ENCODE results near the gene RBBP7. TPM values are rescaled to one million over a fixed set of nuclear protein-coding genes. Genes with fewer than 3 reads are reported as not detected.

Gene RBBP7
- polyA plus RNA-seq, 1 donor (not counting 4 experiments of a cell fraction or from before 2014, with no cell fraction given): 137 TPM

DNA sequence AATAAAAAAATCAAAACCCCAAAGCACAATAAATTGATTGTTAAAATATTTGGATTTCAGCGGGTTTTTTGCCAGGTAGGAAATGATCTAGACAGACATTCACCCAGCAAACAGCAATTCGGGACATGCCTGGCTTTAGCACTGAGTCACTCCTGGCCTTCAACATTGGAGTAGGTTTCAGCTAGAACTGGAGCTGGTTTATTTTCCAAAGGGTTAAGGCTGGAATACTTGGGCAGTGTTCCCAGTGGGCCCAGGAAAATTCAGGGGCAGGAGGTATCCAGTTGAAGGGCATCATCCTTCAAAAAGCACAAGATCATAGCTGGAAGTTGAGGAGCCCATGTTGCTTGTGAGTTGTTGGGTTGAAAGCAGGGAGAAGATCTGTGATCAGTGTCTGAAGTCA, 42.9 kb downstream of the RBBP7 start:
- Histone ChIP-seq H3K9ac (ENCODE audit: control insufficient read depth, extremely low read depth, insufficient read depth, low read length) (peak overlapping the region; percentile 73), H3K9me3 (ENCODE audit: control insufficient read depth, low read depth, low read length) (no peaks in the 10 kb centered on the region), H3K9me1 (ENCODE audit: control insufficient read depth, extremely low read depth, insufficient read depth, low read length) (peaks cover 2% of the 10 kb centered on the region), H3K79me2 (ENCODE audit: control insufficient read depth, insufficient read depth, low read length) (no peaks in the 10 kb centered on the region), H3K4me1 (ENCODE audit: control insufficient read depth, extremely low read depth, insufficient read depth, low read length) (peaks cover 51% of the 10 kb centered on the region), H3K36me3 (ENCODE audit: control insufficient read depth in 2 of 2, extremely low read depth in 1 of 2, insufficient read depth in 2 of 2, low read length in 2 of 2) (peaks cover 10 to 23% of the 10 kb centered on the region in 2 experiments), H3K4me2 (ENCODE audit: control insufficient read depth, extremely low read depth, insufficient read depth, low read depth, low read length) (peak overlapping the region; percentile 67), H3K27me3 (ENCODE audit: control insufficient read depth, extremely low read depth, insufficient read depth, low read length) (no peaks in the 10 kb centered on the region), H3K4me3 (ENCODE audit: control insufficient read depth in 2 of 3, extremely low read depth in 1 of 3, insufficient read depth in 2 of 3, low read depth in 1 of 3, low read length in 3 of 3) (peak overlapping the region in 1 of 3 experiments; percentile 31), H3K27ac (ENCODE audit: control insufficient read depth, insufficient read depth, low read length) (peak overlapping the region; percentile 90), H4K20me1 (ENCODE audit: control insufficient read depth, extremely low read depth, insufficient read depth, low read length) (no peaks in the 10 kb centered on the region), H2AFZ (ENCODE audit: control insufficient read depth, low read length) (peak overlapping the region; percentile 58)
- FAIRE-seq (peak; percentile 62), DNase-seq (ENCODE audit: low read depth, low spot score) (no peak)
- TF ChIP-seq, protein P1, sequence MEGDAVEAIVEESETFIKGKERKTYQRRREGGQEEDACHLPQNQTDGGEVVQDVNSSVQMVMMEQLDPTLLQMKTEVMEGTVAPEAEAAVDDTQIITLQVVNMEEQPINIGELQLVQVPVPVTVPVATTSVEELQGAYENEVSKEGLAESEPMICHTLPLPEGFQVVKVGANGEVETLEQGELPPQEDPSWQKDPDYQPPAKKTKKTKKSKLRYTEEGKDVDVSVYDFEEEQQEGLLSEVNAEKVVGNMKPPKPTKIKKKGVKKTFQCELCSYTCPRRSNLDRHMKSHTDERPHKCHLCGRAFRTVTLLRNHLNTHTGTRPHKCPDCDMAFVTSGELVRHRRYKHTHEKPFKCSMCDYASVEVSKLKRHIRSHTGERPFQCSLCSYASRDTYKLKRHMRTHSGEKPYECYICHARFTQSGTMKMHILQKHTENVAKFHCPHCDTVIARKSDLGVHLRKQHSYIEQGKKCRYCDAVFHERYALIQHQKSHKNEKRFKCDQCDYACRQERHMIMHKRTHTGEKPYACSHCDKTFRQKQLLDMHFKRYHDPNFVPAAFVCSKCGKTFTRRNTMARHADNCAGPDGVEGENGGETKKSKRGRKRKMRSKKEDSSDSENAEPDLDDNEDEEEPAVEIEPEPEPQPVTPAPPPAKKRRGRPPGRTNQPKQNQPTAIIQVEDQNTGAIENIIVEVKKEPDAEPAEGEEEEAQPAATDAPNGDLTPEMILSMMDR (optimal IDR thresholded peaks at IDR 0.05 in 1 of 3, IDR thresholded peaks at IDR 0.05 in 1 of 3, conservative IDR thresholded peaks at IDR 0.05 in 1 of 3; ENCODE audit: extremely low read depth in 1 of 3, insufficient read depth in 2 of 3, low read length in 3 of 3): no peak
- TF ChIP-seq EZH2 (IDR thresholded peaks at IDR 0.05; ENCODE audit: low read length): no peak
- dilution Hi-C loops (cut with MboI; ENCODE audit: extremely low pct_ligation_motif_present, low sequenced_read_pairs): loop anchor here (25.0 kb wide), 1 partner anchor 235 kb away; no protein-coding TSS in a partner anchor

DNA sequence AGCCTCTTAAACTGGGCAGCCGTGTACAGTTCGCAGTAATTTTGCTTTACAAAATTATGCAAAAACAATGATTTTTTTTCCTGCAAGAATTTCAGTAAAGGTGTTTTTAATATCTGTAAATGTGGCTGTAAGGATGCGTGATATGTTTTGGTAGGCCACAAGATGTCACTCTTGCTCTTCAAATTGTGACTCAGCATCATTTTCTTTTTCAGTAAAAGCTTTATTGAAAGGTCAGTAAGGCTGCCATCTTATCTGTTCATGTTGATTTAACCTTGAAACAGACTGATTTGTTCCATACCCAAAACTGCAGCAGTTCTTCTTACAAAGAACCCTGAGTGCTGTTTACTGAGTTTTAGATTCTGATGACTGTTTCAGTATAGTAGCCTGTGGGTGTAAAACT, 44.0 kb downstream of the RBBP7 start:
- Histone ChIP-seq H2AFZ (ENCODE audit: control insufficient read depth, low read length) (peak overlapping the region; percentile 33), H3K9ac (ENCODE audit: control insufficient read depth, extremely low read depth, insufficient read depth, low read length) (no peak overlapping the region), H4K20me1 (ENCODE audit: control insufficient read depth, extremely low read depth, insufficient read depth, low read length) (no peaks in the 10 kb centered on the region), H3K9me1 (ENCODE audit: control insufficient read depth, extremely low read depth, insufficient read depth, low read length) (peaks cover 2% of the 10 kb centered on the region), H3K9me3 (ENCODE audit: control insufficient read depth, low read depth, low read length) (no peaks in the 10 kb centered on the region), H3K4me1 (ENCODE audit: control insufficient read depth, extremely low read depth, insufficient read depth, low read length) (peaks cover 52% of the 10 kb centered on the region), H3K27me3 (ENCODE audit: control insufficient read depth, extremely low read depth, insufficient read depth, low read length) (no peaks in the 10 kb centered on the region), H3K4me2 (ENCODE audit: control insufficient read depth, extremely low read depth, insufficient read depth, low read depth, low read length) (no peak overlapping the region), H3K79me2 (ENCODE audit: control insufficient read depth, insufficient read depth, low read length) (no peaks in the 10 kb centered on the region), H3K27ac (ENCODE audit: control insufficient read depth, insufficient read depth, low read length) (peak overlapping the region; percentile 90), H3K36me3 (ENCODE audit: control insufficient read depth in 2 of 2, extremely low read depth in 1 of 2, insufficient read depth in 2 of 2, low read length in 2 of 2) (peaks cover 9 to 19% of the 10 kb centered on the region in 2 experiments), H3K4me3 (ENCODE audit: control insufficient read depth in 2 of 3, extremely low read depth in 1 of 3, insufficient read depth in 2 of 3, low read depth in 1 of 3, low read length in 3 of 3) (no peak overlapping the region)
- DNase-seq (ENCODE audit: low read depth, low spot score): no peak
- no peak for TF ChIP-seq EZH2 (IDR thresholded peaks at IDR 0.05; ENCODE audit: low read length)
- TF ChIP-seq, protein P1 (optimal IDR thresholded peaks at IDR 0.05 in 1 of 3, IDR thresholded peaks at IDR 0.05 in 1 of 3, conservative IDR thresholded peaks at IDR 0.05 in 1 of 3; ENCODE audit: extremely low read depth in 1 of 3, insufficient read depth in 2 of 3, low read length in 3 of 3): peak in 2 of 3 experiments; percentile 23 to 55
- no peak for FAIRE-seq
- dilution Hi-C loops (cut with MboI; ENCODE audit: extremely low pct_ligation_motif_present, low sequenced_read_pairs): loop anchor here (25.0 kb wide), 1 partner anchor 236 kb away; no protein-coding TSS in a partner anchor
